ENCODE data around the gene THRSP. TPM values are rescaled to one million over a fixed set of nuclear protein-coding genes. Genes with fewer than 3 reads are reported as not detected.

Gene THRSP
- total RNA-seq, 1 experiment from 2014 or later, result not detected

DNA sequence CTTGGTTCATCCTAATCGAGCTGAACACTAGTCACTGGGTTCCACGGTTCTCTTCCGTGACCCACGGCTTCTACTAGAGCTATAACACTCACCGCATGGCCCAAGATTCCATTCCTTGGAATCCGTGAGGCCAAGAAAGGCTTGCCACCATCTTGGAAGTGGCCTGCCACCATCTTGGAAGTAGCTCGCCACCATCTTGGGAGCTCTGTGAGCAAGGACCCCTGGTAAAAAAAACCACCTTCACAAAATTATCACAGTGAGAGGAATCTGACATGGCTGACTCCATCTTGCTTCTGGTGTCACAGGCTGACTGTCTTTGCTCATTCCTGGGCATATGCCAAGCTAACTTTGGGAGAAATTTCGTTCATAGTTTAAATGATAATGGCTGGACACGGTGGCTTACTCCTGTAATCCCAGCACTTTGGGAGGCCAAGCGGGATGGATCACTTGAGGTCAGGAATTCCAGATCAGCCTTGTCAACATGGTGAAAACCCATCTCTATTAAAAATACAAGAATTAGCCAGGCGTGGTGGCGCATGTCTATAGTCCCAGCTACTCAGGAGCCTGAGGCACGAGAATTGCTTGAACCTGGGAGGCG is 21.7 kb upstream of the THRSP start:
- TF ChIP-seq, protein P1, sequence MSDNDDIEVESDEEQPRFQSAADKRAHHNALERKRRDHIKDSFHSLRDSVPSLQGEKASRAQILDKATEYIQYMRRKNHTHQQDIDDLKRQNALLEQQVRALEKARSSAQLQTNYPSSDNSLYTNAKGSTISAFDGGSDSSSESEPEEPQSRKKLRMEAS (IDR thresholded peaks at IDR 0.05), result no peak
- no peak for TF ChIP-seq EZH2phosphoT487 (IDR thresholded peaks at IDR 0.05; ENCODE audit: borderline replicate concordance)
- no peak for TF ChIP-seq RAD21 (IDR thresholded peaks at IDR 0.05; ENCODE audit: low read depth)
- TF ChIP-seq EGR1 (IDR thresholded peaks at IDR 0.05; ENCODE audit: low read depth), result no peak
- TF ChIP-seq CBX3 (IDR thresholded peaks at IDR 0.05; ENCODE audit: low read depth), result no peak
- TF ChIP-seq, protein P2, sequence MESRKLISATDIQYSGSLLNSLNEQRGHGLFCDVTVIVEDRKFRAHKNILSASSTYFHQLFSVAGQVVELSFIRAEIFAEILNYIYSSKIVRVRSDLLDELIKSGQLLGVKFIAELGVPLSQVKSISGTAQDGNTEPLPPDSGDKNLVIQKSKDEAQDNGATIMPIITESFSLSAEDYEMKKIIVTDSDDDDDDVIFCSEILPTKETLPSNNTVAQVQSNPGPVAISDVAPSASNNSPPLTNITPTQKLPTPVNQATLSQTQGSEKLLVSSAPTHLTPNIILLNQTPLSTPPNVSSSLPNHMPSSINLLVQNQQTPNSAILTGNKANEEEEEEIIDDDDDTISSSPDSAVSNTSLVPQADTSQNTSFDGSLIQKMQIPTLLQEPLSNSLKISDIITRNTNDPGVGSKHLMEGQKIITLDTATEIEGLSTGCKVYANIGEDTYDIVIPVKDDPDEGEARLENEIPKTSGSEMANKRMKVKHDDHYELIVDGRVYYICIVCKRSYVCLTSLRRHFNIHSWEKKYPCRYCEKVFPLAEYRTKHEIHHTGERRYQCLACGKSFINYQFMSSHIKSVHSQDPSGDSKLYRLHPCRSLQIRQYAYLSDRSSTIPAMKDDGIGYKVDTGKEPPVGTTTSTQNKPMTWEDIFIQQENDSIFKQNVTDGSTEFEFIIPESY (IDR thresholded peaks at IDR 0.05; ENCODE audit: extremely low read depth, insufficient replicate concordance, low read length), result no peak
- TF ChIP-seq, protein P3, sequence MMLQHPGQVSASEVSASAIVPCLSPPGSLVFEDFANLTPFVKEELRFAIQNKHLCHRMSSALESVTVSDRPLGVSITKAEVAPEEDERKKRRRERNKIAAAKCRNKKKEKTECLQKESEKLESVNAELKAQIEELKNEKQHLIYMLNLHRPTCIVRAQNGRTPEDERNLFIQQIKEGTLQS (IDR thresholded peaks at IDR 0.05), result no peak
- no peak for TF ChIP-seq TCF7L2 (IDR thresholded peaks at IDR 0.05; ENCODE audit: borderline replicate concordance, extremely low read depth, insufficient read depth, insufficient read length)
- TF ChIP-seq POLR2AphosphoS5 (IDR thresholded peaks at IDR 0.05; ENCODE audit: low read depth, low read length), result no peak
- TF ChIP-seq, protein P4, sequence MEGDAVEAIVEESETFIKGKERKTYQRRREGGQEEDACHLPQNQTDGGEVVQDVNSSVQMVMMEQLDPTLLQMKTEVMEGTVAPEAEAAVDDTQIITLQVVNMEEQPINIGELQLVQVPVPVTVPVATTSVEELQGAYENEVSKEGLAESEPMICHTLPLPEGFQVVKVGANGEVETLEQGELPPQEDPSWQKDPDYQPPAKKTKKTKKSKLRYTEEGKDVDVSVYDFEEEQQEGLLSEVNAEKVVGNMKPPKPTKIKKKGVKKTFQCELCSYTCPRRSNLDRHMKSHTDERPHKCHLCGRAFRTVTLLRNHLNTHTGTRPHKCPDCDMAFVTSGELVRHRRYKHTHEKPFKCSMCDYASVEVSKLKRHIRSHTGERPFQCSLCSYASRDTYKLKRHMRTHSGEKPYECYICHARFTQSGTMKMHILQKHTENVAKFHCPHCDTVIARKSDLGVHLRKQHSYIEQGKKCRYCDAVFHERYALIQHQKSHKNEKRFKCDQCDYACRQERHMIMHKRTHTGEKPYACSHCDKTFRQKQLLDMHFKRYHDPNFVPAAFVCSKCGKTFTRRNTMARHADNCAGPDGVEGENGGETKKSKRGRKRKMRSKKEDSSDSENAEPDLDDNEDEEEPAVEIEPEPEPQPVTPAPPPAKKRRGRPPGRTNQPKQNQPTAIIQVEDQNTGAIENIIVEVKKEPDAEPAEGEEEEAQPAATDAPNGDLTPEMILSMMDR (IDR thresholded peaks at IDR 0.05 in 2 of 3, conservative IDR thresholded peaks at IDR 0.05 in 1 of 3; ENCODE audit: borderline replicate concordance in 1 of 3, insufficient read depth in 1 of 3, low read depth in 2 of 3, low read length in 2 of 3), result no peak
- no peak overlapping the region for H3K4me3 ChIP-seq (replicated peaks in 1 of 2; ENCODE audit: low read depth in 1 of 2, low read length in 2 of 2)
- H3K9ac ChIP-seq (ENCODE audit: low read length), result no peak overlapping the region
- H3K9me3 ChIP-seq (ENCODE audit: control insufficient read depth in 1 of 2, insufficient read depth in 1 of 2, low read depth in 1 of 2, low read length in 2 of 2), result no peaks in the 10 kb centered on the region
- ChIA-PET POLR2A (interaction anchor here (2.6 kb wide), 1 partner anchor 47 kb away, joined by 13 read pairs; the partner anchor contains the start of gene INTS4), CTCF (no interaction called here), RAD21 (ENCODE audit: low non-redundant PET in 1 of 2, low total read pairs in 2 of 2, uncharacterized antibody in 2 of 2, unreplicated experiment in 2 of 2) (no interaction called here)
- peak overlapping the region; percentile 85; the same call in 1 of the 2 replicates for H3K27ac ChIP-seq (ENCODE audit: low read depth, low read length)
- H4K20me1 ChIP-seq (ENCODE audit: insufficient read depth), result no peaks in the 10 kb centered on the region
- no peak overlapping the region for H2AFZ ChIP-seq (ENCODE audit: low read depth, low read length, poor library complexity, severe bottlenecking)
- peaks cover 37 to 54% of the 10 kb centered on the region in 2 experiments for H3K4me1 ChIP-seq (ENCODE audit: control insufficient read depth in 1 of 2, insufficient read depth in 2 of 2, low read length in 2 of 2)
- ATAC-seq (no peak), DNase-seq (ENCODE audit: low read depth, low spot score) (no peak)
- intact Hi-C loops (cut with micrococcal nuclease), result no loop called here
- H3K79me2 ChIP-seq (ENCODE audit: insufficient read depth, low read length), result no peaks in the 10 kb centered on the region
- no peaks in the 10 kb centered on the region for H3K9me2 ChIP-seq (ENCODE audit: insufficient read depth)
- no peaks in the 10 kb centered on the region for H3K36me3 ChIP-seq (ENCODE audit: control insufficient read depth in 1 of 2, insufficient read depth in 2 of 2, low read length in 2 of 2)
- no peaks in the 10 kb centered on the region for H3K27me3 ChIP-seq (ENCODE audit: insufficient read depth, low read length)
- no TSS peak for BruUV-seq (replicated peaks)
- H3K4me2 ChIP-seq (ENCODE audit: low read length), result peak overlapping the region; percentile 78; the same call in 1 of the 2 replicates
